Measurements from ENCODE around the gene LRG1.

GRCh38 chr19:4503132-4503824 lies 36.6 kb downstream of the LRG1 start:
- no peak for TF ChIP-seq CTCF (tag by site-specific recombination; IDR thresholded peaks at IDR 0.05)
- TF ChIP-seq, protein P1, sequence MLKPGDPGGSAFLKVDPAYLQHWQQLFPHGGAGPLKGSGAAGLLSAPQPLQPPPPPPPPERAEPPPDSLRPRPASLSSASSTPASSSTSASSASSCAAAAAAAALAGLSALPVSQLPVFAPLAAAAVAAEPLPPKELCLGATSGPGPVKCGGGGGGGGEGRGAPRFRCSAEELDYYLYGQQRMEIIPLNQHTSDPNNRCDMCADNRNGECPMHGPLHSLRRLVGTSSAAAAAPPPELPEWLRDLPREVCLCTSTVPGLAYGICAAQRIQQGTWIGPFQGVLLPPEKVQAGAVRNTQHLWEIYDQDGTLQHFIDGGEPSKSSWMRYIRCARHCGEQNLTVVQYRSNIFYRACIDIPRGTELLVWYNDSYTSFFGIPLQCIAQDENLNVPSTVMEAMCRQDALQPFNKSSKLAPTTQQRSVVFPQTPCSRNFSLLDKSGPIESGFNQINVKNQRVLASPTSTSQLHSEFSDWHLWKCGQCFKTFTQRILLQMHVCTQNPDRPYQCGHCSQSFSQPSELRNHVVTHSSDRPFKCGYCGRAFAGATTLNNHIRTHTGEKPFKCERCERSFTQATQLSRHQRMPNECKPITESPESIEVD (tag by site-specific recombination; IDR thresholded peaks at IDR 0.05), result no peak
